Uterus (tissue), 2 donors: ENCODE results near the gene FAAP20.

Experiments used
- POLR2A ChIP-seq, 2 donors: fragments of 450-650 bp; IDR thresholded peaks; one replicate each; pipeline ENCODE4 v1.6.1; 2016; ENCODE audit warnings: antibody characterized with exemption in 2 of 2, mild to moderate bottlenecking in 1 of 2, moderate library complexity in 1 of 2
- TF ChIP-seq, protein P1 (sequence below), 4 experiments: fragments of 200-600 bp in 2 of 4; fragments of 450-650 bp in 2 of 4; sonication (generic) in 2 of 4; IDR thresholded peaks; one replicate each; pipeline ENCODE4 v1.5.1; 2016 to 2019; ENCODE audit warnings: antibody characterized with exemption in 4 of 4, mild to moderate bottlenecking in 2 of 4, moderate library complexity in 1 of 4

DNA sequence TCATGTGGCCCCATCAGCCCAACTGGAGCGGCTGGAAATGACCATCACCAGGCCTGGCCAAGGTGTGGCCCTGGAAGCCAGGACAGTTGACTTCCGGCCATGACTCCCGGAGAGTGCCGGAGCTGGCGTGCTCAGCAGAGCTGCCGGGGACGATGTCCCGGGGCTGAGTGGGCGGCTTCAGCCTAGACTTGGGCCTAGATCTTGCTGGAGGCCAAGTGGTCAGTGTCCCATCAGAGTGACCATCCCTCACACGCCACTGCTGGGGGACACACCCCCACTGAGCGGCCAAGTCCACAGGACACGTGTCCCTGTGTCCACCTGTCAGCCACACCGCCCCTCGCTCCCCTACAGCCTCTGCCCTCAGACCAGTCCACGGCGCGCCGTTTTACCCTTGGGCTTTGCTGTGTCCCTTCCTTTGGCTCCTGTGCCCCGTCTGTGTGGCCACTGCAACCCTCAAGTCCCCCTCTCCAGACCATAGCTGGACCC, 4.0 kb downstream of the FAAP20 start:
- TF ChIP-seq, protein P1, sequence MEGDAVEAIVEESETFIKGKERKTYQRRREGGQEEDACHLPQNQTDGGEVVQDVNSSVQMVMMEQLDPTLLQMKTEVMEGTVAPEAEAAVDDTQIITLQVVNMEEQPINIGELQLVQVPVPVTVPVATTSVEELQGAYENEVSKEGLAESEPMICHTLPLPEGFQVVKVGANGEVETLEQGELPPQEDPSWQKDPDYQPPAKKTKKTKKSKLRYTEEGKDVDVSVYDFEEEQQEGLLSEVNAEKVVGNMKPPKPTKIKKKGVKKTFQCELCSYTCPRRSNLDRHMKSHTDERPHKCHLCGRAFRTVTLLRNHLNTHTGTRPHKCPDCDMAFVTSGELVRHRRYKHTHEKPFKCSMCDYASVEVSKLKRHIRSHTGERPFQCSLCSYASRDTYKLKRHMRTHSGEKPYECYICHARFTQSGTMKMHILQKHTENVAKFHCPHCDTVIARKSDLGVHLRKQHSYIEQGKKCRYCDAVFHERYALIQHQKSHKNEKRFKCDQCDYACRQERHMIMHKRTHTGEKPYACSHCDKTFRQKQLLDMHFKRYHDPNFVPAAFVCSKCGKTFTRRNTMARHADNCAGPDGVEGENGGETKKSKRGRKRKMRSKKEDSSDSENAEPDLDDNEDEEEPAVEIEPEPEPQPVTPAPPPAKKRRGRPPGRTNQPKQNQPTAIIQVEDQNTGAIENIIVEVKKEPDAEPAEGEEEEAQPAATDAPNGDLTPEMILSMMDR (IDR thresholded peaks at IDR 0.05) = no peak
- TF ChIP-seq POLR2A (IDR thresholded peaks at IDR 0.05) = no peak
